ENCODE results near the gene KDM4B.

KDM4B gene

DNA sequence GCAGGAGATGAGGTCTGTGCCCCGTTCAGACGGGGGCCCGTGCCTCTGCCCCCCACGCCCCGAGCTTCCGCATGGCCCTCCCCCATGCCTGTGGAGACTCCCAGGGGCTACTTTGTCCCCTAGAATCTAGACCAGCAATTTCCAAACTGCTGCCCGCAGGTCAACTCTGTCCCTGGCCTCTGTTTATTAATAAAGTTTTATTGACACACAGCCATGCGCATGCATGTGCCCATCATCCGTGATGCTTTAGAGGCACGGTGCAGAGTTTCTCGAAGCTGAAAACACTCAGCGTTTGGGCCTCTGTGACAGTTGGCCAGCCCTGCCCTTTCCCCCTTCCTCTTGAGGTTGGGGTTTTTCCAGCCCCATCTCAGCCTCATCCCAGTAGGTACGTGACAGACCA is 140.0 kb downstream of the KDM4B start:
- TF ChIP-seq, protein P1, sequence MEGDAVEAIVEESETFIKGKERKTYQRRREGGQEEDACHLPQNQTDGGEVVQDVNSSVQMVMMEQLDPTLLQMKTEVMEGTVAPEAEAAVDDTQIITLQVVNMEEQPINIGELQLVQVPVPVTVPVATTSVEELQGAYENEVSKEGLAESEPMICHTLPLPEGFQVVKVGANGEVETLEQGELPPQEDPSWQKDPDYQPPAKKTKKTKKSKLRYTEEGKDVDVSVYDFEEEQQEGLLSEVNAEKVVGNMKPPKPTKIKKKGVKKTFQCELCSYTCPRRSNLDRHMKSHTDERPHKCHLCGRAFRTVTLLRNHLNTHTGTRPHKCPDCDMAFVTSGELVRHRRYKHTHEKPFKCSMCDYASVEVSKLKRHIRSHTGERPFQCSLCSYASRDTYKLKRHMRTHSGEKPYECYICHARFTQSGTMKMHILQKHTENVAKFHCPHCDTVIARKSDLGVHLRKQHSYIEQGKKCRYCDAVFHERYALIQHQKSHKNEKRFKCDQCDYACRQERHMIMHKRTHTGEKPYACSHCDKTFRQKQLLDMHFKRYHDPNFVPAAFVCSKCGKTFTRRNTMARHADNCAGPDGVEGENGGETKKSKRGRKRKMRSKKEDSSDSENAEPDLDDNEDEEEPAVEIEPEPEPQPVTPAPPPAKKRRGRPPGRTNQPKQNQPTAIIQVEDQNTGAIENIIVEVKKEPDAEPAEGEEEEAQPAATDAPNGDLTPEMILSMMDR (IDR thresholded peaks at IDR 0.05) = no peak

DNA sequence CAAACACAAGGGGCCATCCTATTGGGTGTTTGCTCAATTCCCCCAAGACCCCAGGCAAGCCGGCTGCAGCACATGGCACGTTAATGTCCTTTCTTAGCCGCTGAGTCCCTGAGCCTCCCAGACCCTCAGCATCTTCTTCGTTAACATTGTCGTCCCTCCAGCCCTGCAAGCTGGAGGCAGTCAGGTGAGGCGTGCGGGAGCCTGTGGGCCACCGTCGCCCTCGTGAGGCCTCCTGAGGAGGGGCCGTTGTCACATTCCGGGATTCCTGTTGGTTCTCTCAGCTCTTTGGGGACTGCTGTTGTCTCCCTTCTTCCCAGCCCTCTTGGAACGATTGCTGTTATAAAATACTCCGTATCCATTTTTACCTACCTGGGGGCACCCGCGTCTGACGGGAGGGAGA is 140.6 kb downstream of the KDM4B start:
- TF ChIP-seq, protein P1 (IDR thresholded peaks at IDR 0.05) = no peak

- TF ChIP-seq, protein P1 (IDR thresholded peaks at IDR 0.05) = no peak
Measured at GRCh38 chr19:5110546-5110945, 141.6 kb downstream of the KDM4B start.

DNA sequence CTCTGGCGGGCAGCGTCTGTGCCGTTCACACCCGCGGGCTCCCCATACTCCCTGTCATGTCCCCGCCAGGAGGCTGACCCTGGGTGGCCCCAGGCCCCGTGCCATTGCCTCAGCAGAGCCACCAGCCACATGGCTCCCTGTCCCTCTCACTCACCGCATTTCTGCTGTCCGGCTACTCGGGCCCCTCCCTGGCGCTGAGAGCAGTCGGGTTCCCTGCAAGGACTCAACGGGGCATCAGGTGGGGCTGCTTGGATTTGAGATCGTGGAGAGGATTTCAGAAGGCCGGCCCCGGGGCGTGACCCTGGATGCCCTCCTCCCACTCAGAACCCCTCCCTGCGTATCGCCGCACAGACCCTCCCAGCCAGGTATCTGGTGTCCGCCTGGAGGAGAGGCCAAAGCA is 142.1 kb downstream of the KDM4B start:
- TF ChIP-seq, protein P1 (IDR thresholded peaks at IDR 0.05) = no peak

DNA sequence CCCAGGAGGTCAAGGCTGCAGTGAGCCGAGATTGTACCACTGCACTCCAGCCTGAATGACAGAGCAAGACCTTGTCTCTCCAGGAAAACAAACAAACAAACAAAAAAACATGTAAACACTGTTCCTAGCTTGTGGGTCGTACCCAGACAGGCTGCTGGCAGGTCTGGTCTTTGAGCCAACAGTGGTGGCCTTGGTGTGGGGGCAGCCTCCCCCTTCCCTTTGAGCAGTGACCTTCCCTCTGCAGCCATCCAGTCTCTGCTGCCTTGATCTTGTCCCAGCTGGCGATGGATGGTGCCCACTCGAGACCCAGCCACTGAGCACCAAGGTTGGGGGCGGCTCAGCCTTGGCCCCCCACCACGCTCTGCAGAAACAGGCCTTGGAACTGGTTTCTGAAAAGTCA is 143.3 kb downstream of the KDM4B start:
- TF ChIP-seq, protein P1 (IDR thresholded peaks at IDR 0.05) = no peak

GRCh38 chr19:5112681-5113575 is 144.0 kb downstream of the KDM4B start:
- TF ChIP-seq, protein P1 (IDR thresholded peaks at IDR 0.05) = no peak

- TF ChIP-seq, protein P1 (IDR thresholded peaks at IDR 0.05) = no peak
Measured at GRCh38 chr19:5113633-5114586, 145.0 kb downstream of the KDM4B start.
